ENCODE measurements around the gene SNX24.

GRCh38 chr5:123037104-123037418 lies 191.6 kb downstream of the SNX24 start:
- TF ChIP-seq CTCF (IDR thresholded peaks at IDR 0.05) (no peak), POLR2A (IDR thresholded peaks at IDR 0.05) (no peak)

Measured in right lobe of liver (tissue), 4 donors.